GM23248 (cell line): Measurements from ENCODE around the gene MPRIP. TPM values are rescaled to one million over a fixed set of nuclear protein-coding genes. Genes with fewer than 3 reads are reported as not detected.

Experiments
- DNase-seq: peaks from one replicate; pipeline ENCODE4 v3.0.0-alpha.2; 2015
- H2AFZ ChIP-seq: fragments of 200-600 bp; sonication (generic); 2 replicates; pipeline ENCODE4 v1.6.1; 2016; ENCODE audit warnings: antibody characterized with exemption
- H3F3A ChIP-seq: fragments of 200-600 bp; sonication (generic); 2 replicates; pipeline ENCODE4 v1.6.1; 2016; ENCODE audit warnings: mild to moderate bottlenecking, antibody characterized with exemption, mixed run types; ENCODE audit not compliant: insufficient read depth
- H3K27ac ChIP-seq: fragments of 200-600 bp; sonication (generic); 2 replicates; pipeline ENCODE4 v1.5.1; 2016; ENCODE audit warnings: mild to moderate bottlenecking
- H3K27me3 ChIP-seq: fragments of 200-600 bp; sonication (generic); replicated peaks from 2 replicates; pipeline ENCODE4 v1.6.1; 2016; ENCODE audit warnings: mild to moderate bottlenecking; ENCODE audit not compliant: insufficient read depth
- H3K36me3 ChIP-seq: fragments of 200-600 bp; sonication (generic); 2 replicates; pipeline ENCODE4 v1.6.1; 2016; ENCODE audit warnings: low read depth, mild to moderate bottlenecking
- H3K4me1 ChIP-seq: fragments of 200-600 bp; sonication (generic); 2 replicates; pipeline ENCODE4 v1.6.1; 2016; ENCODE audit warnings: mild to moderate bottlenecking; ENCODE audit not compliant: insufficient read depth
- H3K4me2 ChIP-seq: fragments of 200-600 bp; sonication (generic); one replicate; pipeline ENCODE4 v1.6.1; 2016; ENCODE audit warnings: mild to moderate bottlenecking; ENCODE audit not compliant: unreplicated experiment
- H3K4me3 ChIP-seq: fragments of 200-600 bp; sonication (generic); 2 replicates; pipeline ENCODE4 v1.5.1; 2016; ENCODE audit warnings: mild to moderate bottlenecking
- H3K79me2 ChIP-seq: fragments of 200-600 bp; sonication (generic); 2 replicates; pipeline ENCODE4 v1.6.1; 2016; ENCODE audit warnings: mild to moderate bottlenecking; ENCODE audit not compliant: insufficient read depth
- H3K9ac ChIP-seq: fragments of 200-600 bp; sonication (generic); 2 replicates; pipeline ENCODE4 v1.6.1; 2016; ENCODE audit warnings: mild to moderate bottlenecking
- H3K9me2 ChIP-seq: fragments of 200-600 bp; sonication (generic); 2 replicates; pipeline ENCODE4 v1.6.1; 2016; ENCODE audit warnings: mixed run types, mild to moderate bottlenecking, moderate library complexity; ENCODE audit not compliant: insufficient read depth
- H3K9me3 ChIP-seq: fragments of 200-600 bp; sonication (generic); one replicate; pipeline ENCODE4 v1.6.1; 2017; ENCODE audit warnings: low read depth
- H4K20me1 ChIP-seq: fragments of 200-600 bp; sonication (generic); 2 replicates; pipeline ENCODE4 v1.6.0; 2016; ENCODE audit not compliant: insufficient read depth
- EZH2 ChIP-seq: fragments of 200-600 bp; sonication (generic); IDR thresholded peaks from 2 replicates; pipeline ENCODE4 v1.6.1; 2018; ENCODE audit warnings: antibody characterized with exemption, mild to moderate bottlenecking; ENCODE audit not compliant: insufficient read depth, poor library complexity, severe bottlenecking
- EZH2phosphoT487 ChIP-seq: fragments of 200-600 bp; sonication (generic); IDR thresholded peaks from 2 replicates; pipeline ENCODE4 v1.6.1; 2018; ENCODE audit warnings: antibody characterized with exemption, moderate library complexity, mild to moderate bottlenecking, low read depth; ENCODE audit not compliant: insufficient read depth
- WGBS, 2 experiments: methylation state at CpG; one replicate each; pipeline ENCODE4 v1.1.6; 2015 to 2017; ENCODE audit warnings: low lambda C conversion rate in 2 of 2, low coverage in 1 of 2; ENCODE audit errors: missing lambda C conversion rate in 2 of 2; 5-methylcytosine and 5-hydroxymethylcytosine counted together
- in situ Hi-C: fragments of 300-500 bp; cut with MboI; formaldehyde crosslinking; loops from 2 replicates; pipeline ENCODE4 v1.15.0; 2020
- polyA plus RNA-seq: library from polyadenylated mRNA; unstranded; fragments of >200 nt; fragmentation: Nextera tagmentation; extraction: Ambion mirVana; gene quantifications from 2 replicates; pipeline ENCODE4 v1.2.1, GENCODE V29; 2016
- total RNA-seq: library from RNA; depleted of rRNA; stranded (reverse); fragments of >200 nt; shearing (Covaris generic); gene quantifications from 2 replicates; pipeline ENCODE4 v1.2.3, GENCODE V29; 2014

Gene MPRIP
- total and polyA plus RNA-seq, 2 experiments from 2014 or later: 73.5 to 292 TPM

DNA sequence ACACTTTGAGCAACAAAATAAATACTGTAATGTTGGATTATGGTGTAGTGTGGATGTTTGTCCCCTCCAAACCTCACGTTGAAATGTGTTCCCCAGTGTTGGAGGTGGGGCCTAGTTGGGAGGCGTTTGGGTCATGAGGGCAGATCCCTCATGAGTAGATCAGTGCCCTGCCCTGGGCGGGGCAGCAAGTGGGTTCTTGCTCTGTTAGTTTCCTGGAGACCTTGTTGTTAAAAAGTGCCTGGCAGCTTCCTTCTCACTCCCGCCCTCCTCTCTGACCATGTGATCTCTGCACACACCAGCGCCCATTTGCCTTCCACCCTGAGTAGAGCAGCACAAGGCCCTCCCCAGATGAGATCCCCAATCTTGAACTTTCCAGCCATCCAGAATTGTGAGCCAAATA lies 67.7 kb downstream of the MPRIP start:
- peaks cover 42% of the 10 kb centered on the region for H3K4me1 ChIP-seq
- H3K4me3 ChIP-seq: no peak overlapping the region
- H4K20me1 ChIP-seq: peaks cover 34% of the 10 kb centered on the region
- H2AFZ ChIP-seq: no peak overlapping the region
- no peaks in the 10 kb centered on the region for H3K9me3 ChIP-seq
- no peak overlapping the region for H3K9ac ChIP-seq
- peaks cover 7% of the 10 kb centered on the region; the same call in 1 of the 2 replicates for H3K36me3 ChIP-seq
- WGBS, 2 experiments: 50 to 54% methylated on average over 5 of the region's 5 CpGs
- in situ Hi-C loops: no loop called here
- no peak overlapping the region for H3K4me2 ChIP-seq
- peaks cover 100% of the 10 kb centered on the region for H3K79me2 ChIP-seq
- no peaks in the 10 kb centered on the region for H3K9me2 ChIP-seq
- no peaks in the 10 kb centered on the region; the same call in 1 of the 2 replicates for H3F3A ChIP-seq
- TF ChIP-seq EZH2: no peak
- no peak for TF ChIP-seq EZH2phosphoT487
- no peak for DNase-seq
- no peak overlapping the region for H3K27ac ChIP-seq
- H3K27me3 ChIP-seq: no peaks in the 10 kb centered on the region

DNA sequence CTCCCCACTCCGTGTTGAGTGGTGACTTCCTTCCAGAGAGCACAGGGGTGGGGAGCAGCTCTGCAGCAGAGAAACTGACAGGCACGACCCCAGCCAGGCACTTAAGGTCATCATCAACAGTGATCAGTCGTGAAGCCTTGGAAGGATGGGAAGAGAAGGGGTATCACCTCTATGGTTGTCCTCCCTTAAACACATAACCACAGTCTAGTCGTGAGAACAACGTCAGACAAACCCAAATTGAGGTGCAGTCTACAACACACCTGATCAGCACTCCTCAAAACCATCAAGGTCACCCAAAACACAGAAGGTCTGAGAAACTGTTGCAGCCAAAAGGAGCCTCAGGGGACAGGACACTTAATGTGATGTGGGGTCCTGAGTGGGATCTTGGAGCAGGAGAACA lies 68.3 kb downstream of the MPRIP start:
- Histone ChIP-seq H3K36me3 (peaks cover 7% of the 10 kb centered on the region; the same call in 1 of the 2 replicates), H3K4me1 (peaks cover 45% of the 10 kb centered on the region), H3K27ac (no peak overlapping the region), H3K4me2 (no peak overlapping the region), H3K27me3 (no peaks in the 10 kb centered on the region), H3K4me3 (no peak overlapping the region), H3K9me3 (no peaks in the 10 kb centered on the region), H3F3A (no peaks in the 10 kb centered on the region; the same call in 1 of the 2 replicates), H4K20me1 (peaks cover 34% of the 10 kb centered on the region), H3K9ac (no peak overlapping the region), H2AFZ (no peak overlapping the region), H3K9me2 (no peaks in the 10 kb centered on the region), H3K79me2 (peaks cover 100% of the 10 kb centered on the region)
- WGBS, 2 experiments: 42 to 51% methylated on average over 5 of the region's 5 CpGs
- no peak for TF ChIP-seq EZH2
- no peak for TF ChIP-seq EZH2phosphoT487
- no peak for DNase-seq
- in situ Hi-C loops: no loop called here

DNA sequence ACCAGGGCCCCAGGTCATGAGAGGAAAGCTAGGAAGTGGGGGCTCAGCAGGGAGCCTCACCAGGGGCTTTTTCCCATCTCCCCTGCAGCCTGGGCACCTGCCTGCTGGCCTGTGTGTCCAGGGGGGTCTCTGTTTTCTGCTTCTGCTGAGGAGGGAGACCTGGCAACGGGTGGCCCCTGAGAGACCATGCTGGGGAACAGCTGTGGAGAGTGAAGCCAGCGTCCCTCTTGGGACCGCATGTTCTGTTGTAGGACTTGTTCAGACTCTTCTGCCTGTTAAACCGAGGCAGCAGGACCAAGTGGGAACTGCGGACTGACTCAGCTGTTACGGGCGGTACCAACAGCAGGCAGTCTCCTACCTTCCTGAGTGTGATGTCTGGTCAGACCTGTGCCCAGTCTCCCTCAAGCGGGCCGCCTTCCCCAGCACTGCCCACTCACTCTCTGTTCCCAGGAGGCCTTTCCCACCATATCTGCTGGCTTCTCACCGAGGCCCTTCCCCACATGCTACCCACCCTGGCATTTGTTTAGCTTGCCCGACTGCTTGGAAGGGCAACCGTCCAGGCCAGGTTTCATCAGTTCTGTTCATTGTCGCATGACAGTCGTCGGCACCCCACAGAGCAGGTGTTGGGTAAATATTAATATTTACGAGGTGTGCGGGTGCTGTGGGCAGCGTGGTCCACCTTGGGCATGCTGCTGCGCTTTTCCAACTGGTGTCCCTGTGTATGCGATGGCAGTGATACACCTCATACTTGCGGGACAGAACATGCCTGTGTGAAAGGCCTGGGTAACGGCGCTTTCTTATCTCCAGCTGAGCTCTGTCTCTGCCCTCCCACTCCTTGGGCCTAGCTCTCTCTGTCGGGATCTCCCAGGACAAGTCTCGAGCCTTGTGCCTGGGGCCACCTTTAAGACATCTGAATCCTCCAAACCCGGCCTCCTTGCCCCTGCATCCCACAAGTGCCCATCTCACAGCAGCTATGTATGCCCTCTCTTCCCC lies 69.4 kb downstream of the MPRIP start:
- Histone ChIP-seq H3K4me2 (no peak overlapping the region), H3K4me3 (no peak overlapping the region), H3K27me3 (no peaks in the 10 kb centered on the region), H3K9me3 (no peaks in the 10 kb centered on the region), H4K20me1 (peaks cover 34% of the 10 kb centered on the region), H3K9me2 (no peaks in the 10 kb centered on the region), H2AFZ (no peak overlapping the region), H3K9ac (no peak overlapping the region), H3K79me2 (peaks cover 100% of the 10 kb centered on the region), H3K36me3 (0 out of 2 replicates have a peak, but pooled peaks cover 4% of the 10 kb centered on the region), H3K27ac (no peak overlapping the region), H3K4me1 (peaks cover 42% of the 10 kb centered on the region), H3F3A (no peaks in the 10 kb centered on the region; the same call in 1 of the 2 replicates)
- in situ Hi-C loops: no loop called here
- TF ChIP-seq EZH2phosphoT487 (no peak), EZH2 (no peak)
- 92 to 94% methylated on average over 26 of the region's 26 CpGs for WGBS, 2 experiments
- no peak for DNase-seq

DNA sequence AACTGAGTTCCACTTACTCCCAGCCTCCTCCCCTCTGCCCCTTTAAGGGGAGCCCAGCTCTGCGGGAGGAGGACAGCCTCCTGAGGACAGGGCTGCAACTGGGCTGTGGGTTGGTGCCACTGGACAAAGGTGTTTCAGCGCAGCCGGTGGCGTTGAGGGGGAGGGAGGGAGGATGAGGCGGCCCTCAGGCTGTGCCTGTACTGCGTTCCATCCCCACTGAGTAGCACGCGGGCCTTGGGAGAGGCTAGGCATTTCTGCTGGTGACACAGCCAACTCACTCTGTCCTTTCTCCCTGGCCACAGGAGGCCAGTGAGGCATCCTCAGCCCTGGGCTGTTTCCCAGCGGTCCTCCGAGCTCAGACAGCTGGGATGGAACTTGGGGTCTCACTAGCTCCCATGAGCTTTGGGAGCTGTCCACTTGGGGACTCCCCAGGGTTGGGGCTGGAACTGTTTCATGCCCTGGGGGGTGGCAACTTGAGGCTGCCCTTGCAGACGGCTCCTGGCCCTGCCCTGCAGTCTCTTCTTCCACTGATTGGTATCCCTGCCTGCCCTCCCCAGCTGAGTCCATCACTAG lies 70.5 kb downstream of the MPRIP start:
- H4K20me1 ChIP-seq: peaks cover 37% of the 10 kb centered on the region
- no peak overlapping the region for H3K9ac ChIP-seq
- no peak overlapping the region for H2AFZ ChIP-seq
- in situ Hi-C loops: no loop called here
- no peaks in the 10 kb centered on the region for H3K9me2 ChIP-seq
- 85 to 88% methylated on average over 10 to 11 of the region's 11 CpGs for WGBS, 2 experiments
- H3K4me3 ChIP-seq: no peak overlapping the region
- no peak for DNase-seq
- peaks cover 100% of the 10 kb centered on the region for H3K79me2 ChIP-seq
- no peaks in the 10 kb centered on the region for H3K9me3 ChIP-seq
- 0 out of 2 replicates have a peak, but pooled peaks cover 4% of the 10 kb centered on the region for H3K36me3 ChIP-seq
- TF ChIP-seq EZH2 (no peak), EZH2phosphoT487 (no peak)
- peaks cover 32% of the 10 kb centered on the region for H3K4me1 ChIP-seq
- H3F3A ChIP-seq: no peaks in the 10 kb centered on the region; the same call in 1 of the 2 replicates
- H3K27ac ChIP-seq: no peak overlapping the region
- H3K4me2 ChIP-seq: no peak overlapping the region
- H3K27me3 ChIP-seq: no peaks in the 10 kb centered on the region
